CD4-positive, alpha-beta memory T cell (primary cell): ENCODE results near the gene RHOU. TPM values are rescaled to one million over a fixed set of nuclear protein-coding genes. Genes with fewer than 3 reads are reported as not detected.

ENCODE experiments used
- CTCF ChIA-PET: fragments of 350-600 bp; sonication (Branson Sonifier 250); formaldehyde crosslinking; loops from one replicate; lab custom pipeline; 2021; ENCODE audit warnings: inconsistent platforms; ENCODE audit not compliant: partially characterized antibody; lab: Charles Lee
- POLR2A ChIA-PET: fragments of 350-600 bp; sonication (Branson Sonifier 250); formaldehyde crosslinking; loops from one replicate; lab custom pipeline; 2021; ENCODE audit not compliant: partially characterized antibody; lab: Charles Lee
- DNase-seq, 5 donors: peaks; one replicate each; pipeline versions ENCODE4 v3.0.0 to v3.0.0-alpha.2; 2020 to 2022; ENCODE audit warnings: mixed read lengths in 1 of 5
- H3K27ac ChIP-seq: one replicate; pipeline ENCODE4 v1.7.0; 2013; ENCODE audit warnings: low read depth, low read length
- H3K27me3 ChIP-seq: 2 replicates; pipeline ENCODE4 v1.7.0; 2013; ENCODE audit warnings: mild to moderate bottlenecking, low read length, moderate library complexity; ENCODE audit not compliant: insufficient read depth
- H3K36me3 ChIP-seq: 2 replicates; pipeline ENCODE4 v1.7.0; 2013; ENCODE audit warnings: mild to moderate bottlenecking, low read length, moderate library complexity; ENCODE audit not compliant: insufficient read depth
- H3K4me1 ChIP-seq: 2 replicates; pipeline ENCODE4 v1.7.0; 2013; ENCODE audit warnings: mild to moderate bottlenecking, low read length, moderate library complexity; ENCODE audit not compliant: insufficient read depth
- H3K4me3 ChIP-seq, 2 donors: one replicate each; pipeline ENCODE4 v1.7.0; 2013; ENCODE audit warnings: low read length in 2 of 2, mild to moderate bottlenecking in 1 of 2
- H3K9me3 ChIP-seq, 2 donors: one replicate each; pipeline ENCODE4 v1.7.0; 2013; ENCODE audit warnings: low read length in 2 of 2, control low read depth in 1 of 2; ENCODE audit not compliant: control insufficient read depth in 1 of 2
- H3K27ac Mint-ChIP-seq, 7 donors: one replicate each; pipeline ENCODE4 v1.8.0; 2020 to 2021; ENCODE audit warnings: mixed read lengths in 7 of 7, mild to moderate bottlenecking in 6 of 7, inconsistent platforms in 3 of 7, moderate library complexity in 3 of 7
- H3K27me3 Mint-ChIP-seq, 2 donors: one replicate each; pipeline ENCODE4 v1.8.0; 2020 to 2021; ENCODE audit warnings: mixed read lengths in 2 of 2
- H3K36me3 Mint-ChIP-seq, 2 donors: one replicate each; pipeline ENCODE4 v1.8.0; 2020 to 2021; ENCODE audit warnings: mixed read lengths in 2 of 2, inconsistent platforms in 1 of 2, mild to moderate bottlenecking in 1 of 2
- H3K4me1 Mint-ChIP-seq, 4 donors: one replicate each; pipeline ENCODE4 v1.8.0; 2020 to 2021; ENCODE audit warnings: mixed read lengths in 4 of 4, mild to moderate bottlenecking in 1 of 4
- H3K4me3 Mint-ChIP-seq, 8 donors: one replicate each; pipeline ENCODE4 v1.8.0; 2020 to 2021; ENCODE audit warnings: mixed read lengths in 8 of 8, mild to moderate bottlenecking in 7 of 8, moderate library complexity in 6 of 8, inconsistent platforms in 3 of 8
- H3K9me3 Mint-ChIP-seq, 8 donors: one replicate each; pipeline ENCODE4 v1.8.0; 2020 to 2021; ENCODE audit warnings: mixed read lengths in 8 of 8, mild to moderate bottlenecking in 5 of 8, inconsistent platforms in 3 of 8, moderate library complexity in 1 of 8
- intact Hi-C: fragments of 100-400 bp; cut with micrococcal nuclease; formaldehyde crosslinking; loops from one replicate; pipeline ENCODE4 v1.15.1; 2023
- polyA plus RNA-seq, 2 donors: library from polyadenylated mRNA; unstranded; fragments of 300-500 nt; fragmentation: Illumina TruSeq; gene quantifications; one replicate each; pipeline ENCODE4 v1.2.3, GENCODE V29; 2021
- total RNA-seq, 2 experiments: library from RNA; stranded (reverse); gene quantifications; one replicate each; pipeline ENCODE4 v1.2.3, GENCODE V29; 2021

Gene RHOU
- total and polyA plus RNA-seq, 4 experiments from 2014 or later: 0.29 to 4.1 (median 2.0) TPM

GRCh38 chr1:228783418-228784040 is 48.2 kb downstream of the RHOU start:
- H3K4me1 Mint-ChIP-seq: no peaks in the 10 kb centered on the region
- H3K9me3 ChIP-seq: no peaks in the 10 kb centered on the region
- ChIA-PET POLR2A (no interaction called here), CTCF (no interaction called here)
- intact Hi-C loops: no loop called here
- H3K36me3 ChIP-seq: no peaks in the 10 kb centered on the region
- DNase-seq: no peak
- H3K4me1 ChIP-seq: no peaks in the 10 kb centered on the region
- no peak overlapping the region for H3K4me3 Mint-ChIP-seq
- no peaks in the 10 kb centered on the region for H3K27me3 ChIP-seq
- H3K27ac Mint-ChIP-seq: no peak overlapping the region
- no peaks in the 10 kb centered on the region for H3K36me3 Mint-ChIP-seq
- H3K9me3 Mint-ChIP-seq: no peaks in the 10 kb centered on the region
- no peaks in the 10 kb centered on the region for H3K27me3 Mint-ChIP-seq
- no peak overlapping the region for H3K27ac ChIP-seq
- H3K4me3 ChIP-seq: no peak overlapping the region

- ChIA-PET CTCF (no interaction called here), POLR2A (no interaction called here)
- Mint-ChIP-seq H3K27ac (peak overlapping the region in 1 of 7 donors; percentile 43), H3K36me3 (no peaks in the 10 kb centered on the region), H3K27me3 (no peaks in the 10 kb centered on the region), H3K9me3 (no peaks in the 10 kb centered on the region), H3K4me1 (no peaks in the 10 kb centered on the region), H3K4me3 (no peak overlapping the region)
- DNase-seq: no peak
- Histone ChIP-seq H3K4me1 (no peaks in the 10 kb centered on the region), H3K9me3 (no peaks in the 10 kb centered on the region), H3K36me3 (no peaks in the 10 kb centered on the region), H3K27ac (no peak overlapping the region), H3K4me3 (no peak overlapping the region), H3K27me3 (no peaks in the 10 kb centered on the region)
- intact Hi-C loops: no loop called here
Measured at GRCh38 chr1:228784181-228784580, 48.9 kb downstream of the RHOU start.

GRCh38 chr1:228785366-228786330 is 50.4 kb downstream of the RHOU start:
- no peaks in the 10 kb centered on the region for H3K27me3 Mint-ChIP-seq
- ChIA-PET CTCF (no interaction called here), POLR2A (no interaction called here)
- Histone ChIP-seq H3K4me3 (no peak overlapping the region), H3K4me1 (peaks cover 3% of the 10 kb centered on the region), H3K27me3 (no peaks in the 10 kb centered on the region), H3K27ac (no peak overlapping the region), H3K9me3 (no peaks in the 10 kb centered on the region), H3K36me3 (no peaks in the 10 kb centered on the region)
- intact Hi-C loops: no loop called here
- DNase-seq: no peak
- no peaks in the 10 kb centered on the region for H3K9me3 Mint-ChIP-seq
- peaks cover 1 to 6% (median 3%) of the 10 kb centered on the region in 4 donors for H3K4me1 Mint-ChIP-seq
- H3K4me3 Mint-ChIP-seq: no peak overlapping the region
- H3K36me3 Mint-ChIP-seq: no peaks in the 10 kb centered on the region
- H3K27ac Mint-ChIP-seq: no peak overlapping the region

GRCh38 chr1:228786361-228787129 is 51.3 kb downstream of the RHOU start:
- Histone ChIP-seq H3K27ac (no peak overlapping the region), H3K36me3 (no peaks in the 10 kb centered on the region), H3K4me1 (peaks cover 8% of the 10 kb centered on the region), H3K27me3 (no peaks in the 10 kb centered on the region), H3K9me3 (no peaks in the 10 kb centered on the region), H3K4me3 (no peak overlapping the region)
- intact Hi-C loops: no loop called here
- no peak for DNase-seq
- ChIA-PET CTCF (no interaction called here), POLR2A (no interaction called here)
- Mint-ChIP-seq H3K27me3 (no peaks in the 10 kb centered on the region), H3K9me3 (no peaks in the 10 kb centered on the region), H3K27ac (no peak overlapping the region), H3K4me3 (no peak overlapping the region), H3K4me1 (peaks cover 6 to 12% (median 9%) of the 10 kb centered on the region in 4 donors), H3K36me3 (no peaks in the 10 kb centered on the region)

- POLR2A ChIA-PET: interaction anchor here (1.2 kb wide), 1 partner anchor 55 kb away, joined by 3 read pairs; no protein-coding TSS in a partner anchor
- Mint-ChIP-seq H3K9me3 (peaks cover 0 to 2% (median 0%) of the 10 kb centered on the region in 8 donors), H3K4me3 (peak overlapping the region in 1 of 8 donors; percentile 9), H3K27ac (peak overlapping the region in 2 of 7 donors; percentile 14 to 50), H3K27me3 (no peaks in the 10 kb centered on the region), H3K4me1 (peaks cover 9 to 12% (median 11%) of the 10 kb centered on the region in 4 donors), H3K36me3 (no peaks in the 10 kb centered on the region)
- intact Hi-C loops: loop anchor here (5.0 kb wide), 1 partner anchor 54 kb away; the partner anchor contains the start of gene RHOU
- CTCF ChIA-PET: interaction anchor here (1.2 to 2.9 kb wide), 4 partner anchors 30 to 435 kb away, joined by 3 to 14 read pairs (median 4); partner anchors contain the start of gene RHOU
- Histone ChIP-seq H3K27ac (no peak overlapping the region), H3K4me1 (peaks cover 55% of the 10 kb centered on the region), H3K27me3 (no peaks in the 10 kb centered on the region), H3K9me3 (no peaks in the 10 kb centered on the region), H3K4me3 (no peak overlapping the region), H3K36me3 (no peaks in the 10 kb centered on the region)
- no peak for DNase-seq
Measured at GRCh38 chr1:228791791-228792190, 56.5 kb downstream of the RHOU start.

GRCh38 chr1:228792601-228793000 is 57.3 kb downstream of the RHOU start:
- ChIA-PET POLR2A (interaction anchor here (1.2 kb wide), 1 partner anchor 56 kb away, joined by 3 read pairs; no protein-coding TSS in a partner anchor), CTCF (interaction anchor here (1.1 to 2.9 kb wide), 4 partner anchors 28 to 435 kb away, joined by 3 to 14 read pairs (median 4); partner anchors contain the start of gene RHOU)
- peaks cover 0 to 6% of the 10 kb centered on the region in 2 donors for H3K36me3 Mint-ChIP-seq
- no peaks in the 10 kb centered on the region for H3K36me3 ChIP-seq
- no peaks in the 10 kb centered on the region for H3K9me3 ChIP-seq
- DNase-seq: no peak
- H3K4me1 Mint-ChIP-seq: peaks cover 13 to 19% (median 16%) of the 10 kb centered on the region in 4 donors
- no peak overlapping the region for H3K27ac Mint-ChIP-seq
- H3K4me3 ChIP-seq: no peak overlapping the region
- H3K27me3 Mint-ChIP-seq: no peaks in the 10 kb centered on the region
- H3K9me3 Mint-ChIP-seq: peaks cover 0 to 7% (median 3%) of the 10 kb centered on the region in 8 donors
- intact Hi-C loops: loop anchor here (5.0 kb wide), 1 partner anchor 55 kb away; the partner anchor contains the start of gene RHOU
- no peak overlapping the region for H3K27ac ChIP-seq
- H3K4me3 Mint-ChIP-seq: no peak overlapping the region
- H3K27me3 ChIP-seq: no peaks in the 10 kb centered on the region
- H3K4me1 ChIP-seq: peaks cover 55% of the 10 kb centered on the region
